HepG2 (cell line): Measurements from ENCODE around the gene COL26A1. TPM values are rescaled to one million over a fixed set of nuclear protein-coding genes. Genes with fewer than 3 reads are reported as not detected.

Source experiments
- ATAD3A ChIP-seq: sonication (generic); formaldehyde crosslinking; IDR thresholded peaks from 2 replicates; pipeline ENCODE4 v1.4.0; 2020; ENCODE audit warnings: missing genetic modification reagents
- FOXA1 ChIP-seq, 2 experiments: fragments of 450-650 bp in 1 of 2; sonication (generic) in 1 of 2; formaldehyde crosslinking in 1 of 2; IDR thresholded peaks; 2 replicates each; pipeline versions ENCODE4 v1.4.0 to v1.6.1; 2016 to 2020; ENCODE audit warnings: missing genetic modification reagents in 1 of 2
- FOXA3 ChIP-seq: IDR thresholded peaks from 2 replicates; pipeline ENCODE4 v1.6.1; 2016; ENCODE audit warnings: missing genetic modification reagents, missing compliant biosample characterization
- HDAC1 ChIP-seq: sonication (generic); formaldehyde crosslinking; IDR thresholded peaks from 2 replicates; pipeline ENCODE4 v1.5.1; 2020; ENCODE audit warnings: mild to moderate bottlenecking, missing genetic modification reagents
- IRF2 ChIP-seq: IDR thresholded peaks from 2 replicates; pipeline ENCODE4 v1.6.1; 2018; ENCODE audit warnings: missing genetic modification reagents, missing compliant biosample characterization
- NFYC ChIP-seq: IDR thresholded peaks from 2 replicates; pipeline ENCODE4 v1.6.1; 2016; ENCODE audit warnings: missing genetic modification reagents, missing compliant biosample characterization
- RFXAP ChIP-seq: sonication (generic); formaldehyde crosslinking; IDR thresholded peaks from 2 replicates; pipeline ENCODE4 v1.4.0; 2020; ENCODE audit warnings: missing genetic modification reagents, borderline replicate concordance
- SNAI1 ChIP-seq: sonication (generic); formaldehyde crosslinking; IDR thresholded peaks from 2 replicates; pipeline ENCODE4 v1.5.0; 2020; ENCODE audit warnings: mild to moderate bottlenecking, missing genetic modification reagents, borderline replicate concordance
- SP140L ChIP-seq: sonication (generic); formaldehyde crosslinking; IDR thresholded peaks from 2 replicates; pipeline ENCODE4 v1.4.0; 2020; ENCODE audit warnings: missing genetic modification reagents, borderline replicate concordance
- SSRP1 ChIP-seq: IDR thresholded peaks from 2 replicates; pipeline ENCODE4 v1.6.1; 2016; ENCODE audit warnings: control low read depth
- THAP11 ChIP-seq: IDR thresholded peaks from 2 replicates; pipeline ENCODE4 v1.6.1; 2016; ENCODE audit warnings: missing biosample characterization, missing genetic modification reagents
- ZBTB21 ChIP-seq: sonication (generic); formaldehyde crosslinking; IDR thresholded peaks from 2 replicates; pipeline ENCODE4 v1.4.0; 2020; ENCODE audit warnings: missing genetic modification reagents
- ZFYVE20 ChIP-seq: sonication (generic); formaldehyde crosslinking; IDR thresholded peaks from 2 replicates; pipeline ENCODE4 v1.8.0; 2023; ENCODE audit warnings: low read depth, mild to moderate bottlenecking, moderate library complexity, missing genetic modification reagents, borderline replicate concordance
- ZNF138 ChIP-seq: sonication (generic); formaldehyde crosslinking; IDR thresholded peaks from 2 replicates; pipeline ENCODE4 v1.5.0; 2020; ENCODE audit warnings: mild to moderate bottlenecking, low read depth, missing genetic modification reagents
- ZNF230 ChIP-seq: sonication (generic); formaldehyde crosslinking; IDR thresholded peaks from 2 replicates; pipeline ENCODE4 v1.4.0; 2020; ENCODE audit warnings: mild to moderate bottlenecking, missing genetic modification reagents
- ZNF605 ChIP-seq: sonication (generic); formaldehyde crosslinking; IDR thresholded peaks from 2 replicates; pipeline ENCODE4 v1.8.0; 2022; ENCODE audit warnings: mild to moderate bottlenecking, missing genetic modification reagents
- ZNF879 ChIP-seq: sonication (generic); formaldehyde crosslinking; IDR thresholded peaks from 2 replicates; pipeline ENCODE4 v1.8.1; 2023; ENCODE audit warnings: missing genetic modification reagents
- polyA plus RNA-seq, 8 experiments: library from polyadenylated mRNA; depleted of rRNA in 3 of 8; stranded (reverse) in 7 of 8; unstranded in 1 of 8; fragments of >200 nt; fragmentation: Illumina TruSeq in 4 of 8; extraction: Trizol in 4 of 8; gene quantifications; 2 replicates each; pipeline versions ENCODE4 v1.2.1 to v1.2.3, GENCODE V29; 2011 to 2016; ENCODE audit warnings: low read depth in 4 of 8, missing spikeins in 1 of 8, mixed read lengths in 1 of 8; ENCODE audit not compliant: insufficient read depth in 1 of 8
- total RNA-seq, 5 experiments: library from RNA; depleted of rRNA; stranded (reverse); fragments of >200 nt; fragmentation: Illumina TruSeq; extraction: Trizol; gene quantifications; 2 replicates each; pipeline ENCODE4 v1.2.3, GENCODE V29; 2016; ENCODE audit warnings: low read depth in 1 of 5
- TF ChIP-seq, protein P1 (sequence below): sonication (generic); formaldehyde crosslinking; IDR thresholded peaks from 2 replicates; pipeline ENCODE4 v1.4.0; 2020; ENCODE audit warnings: low read depth, missing genetic modification reagents
- TF ChIP-seq, protein P2 (sequence below): sonication (generic); formaldehyde crosslinking; IDR thresholded peaks from 2 replicates; pipeline ENCODE4 v1.4.0; 2020; ENCODE audit warnings: missing genetic modification reagents
- TF ChIP-seq, protein P3 (sequence below): sonication (generic); IDR thresholded peaks from 2 replicates; pipeline ENCODE4 v1.6.1; 2016; ENCODE audit warnings: low read depth, borderline replicate concordance

COL26A1 gene
- total and polyA plus RNA-seq, 2 of the 13 experiments (the other 11 are each of a cell fraction or from before 2014, with no cell fraction given): 7.8 to 9.2 TPM

DNA sequence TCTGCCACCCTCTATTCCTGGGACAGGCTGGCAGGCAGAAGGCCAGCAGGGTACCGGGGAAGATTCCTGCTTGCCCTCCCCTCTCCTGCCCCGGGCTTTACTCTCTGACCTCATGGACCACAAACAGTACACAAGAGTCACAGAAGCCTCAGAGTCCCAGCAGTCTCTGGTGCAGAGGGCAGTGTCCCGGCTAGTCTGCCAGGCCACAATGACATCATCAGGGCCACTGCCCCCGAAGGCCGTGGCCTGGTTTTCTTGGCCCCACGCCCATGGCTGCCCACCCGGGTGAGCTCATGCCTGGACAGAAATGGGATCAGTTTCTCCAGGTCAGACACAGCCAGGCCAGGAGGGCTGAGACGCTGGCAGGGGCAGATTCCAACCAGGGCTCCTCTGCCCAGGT is 174.5 kb downstream of the COL26A1 start (continued):
- TF ChIP-seq, protein P1, sequence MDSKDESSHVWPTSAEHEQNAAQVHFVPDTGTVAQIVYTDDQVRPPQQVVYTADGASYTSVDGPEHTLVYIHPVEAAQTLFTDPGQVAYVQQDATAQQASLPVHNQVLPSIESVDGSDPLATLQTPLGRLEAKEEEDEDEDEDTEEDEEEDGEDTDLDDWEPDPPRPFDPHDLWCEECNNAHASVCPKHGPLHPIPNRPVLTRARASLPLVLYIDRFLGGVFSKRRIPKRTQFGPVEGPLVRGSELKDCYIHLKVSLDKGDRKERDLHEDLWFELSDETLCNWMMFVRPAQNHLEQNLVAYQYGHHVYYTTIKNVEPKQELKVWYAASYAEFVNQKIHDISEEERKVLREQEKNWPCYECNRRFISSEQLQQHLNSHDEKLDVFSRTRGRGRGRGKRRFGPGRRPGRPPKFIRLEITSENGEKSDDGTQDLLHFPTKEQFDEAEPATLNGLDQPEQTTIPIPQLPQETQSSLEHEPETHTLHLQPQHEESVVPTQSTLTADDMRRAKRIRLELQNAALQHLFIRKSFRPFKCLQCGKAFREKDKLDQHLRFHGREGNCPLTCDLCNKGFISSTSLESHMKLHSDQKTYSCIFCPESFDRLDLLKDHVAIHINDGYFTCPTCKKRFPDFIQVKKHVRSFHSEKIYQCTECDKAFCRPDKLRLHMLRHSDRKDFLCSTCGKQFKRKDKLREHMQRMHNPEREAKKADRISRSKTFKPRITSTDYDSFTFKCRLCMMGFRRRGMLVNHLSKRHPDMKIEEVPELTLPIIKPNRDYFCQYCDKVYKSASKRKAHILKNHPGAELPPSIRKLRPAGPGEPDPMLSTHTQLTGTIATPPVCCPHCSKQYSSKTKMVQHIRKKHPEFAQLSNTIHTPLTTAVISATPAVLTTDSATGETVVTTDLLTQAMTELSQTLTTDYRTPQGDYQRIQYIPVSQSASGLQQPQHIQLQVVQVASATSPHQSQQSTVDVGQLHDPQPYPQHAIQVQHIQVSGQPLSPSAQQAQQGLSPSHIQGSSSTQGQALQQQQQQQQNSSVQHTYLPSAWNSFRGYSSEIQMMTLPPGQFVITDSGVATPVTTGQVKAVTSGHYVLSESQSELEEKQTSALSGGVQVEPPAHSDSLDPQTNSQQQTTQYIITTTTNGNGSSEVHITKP (CRISPR knock-in tag): no peak
- TF ChIP-seq RFXAP (no peak), ZNF879 (CRISPR knock-in tag) (no peak), HDAC1 (CRISPR knock-in tag) (peak; percentile 53), ZBTB21 (CRISPR knock-in tag) (peak; percentile 92), ATAD3A (CRISPR knock-in tag) (no peak), SSRP1 (CRISPR knock-in tag) (no peak), FOXA1 (IDR thresholded peaks at IDR 0.05) (no peak), FOXA1 (CRISPR knock-in tag; IDR thresholded peaks at IDR 0.05) (0 out of 2 replicates have a peak, but pooled peaks have one; percentile 46), ZNF605 (no peak), NFYC (CRISPR knock-in tag) (no peak), ZNF230 (CRISPR knock-in tag) (no peak), SP140L (CRISPR knock-in tag) (no peak), ZNF138 (no peak), SNAI1 (CRISPR knock-in tag) (no peak), FOXA3 (peak; percentile 53), THAP11 (peak; percentile 47; the same call in 1 of the 2 replicates), ZFYVE20 (CRISPR knock-in tag) (no peak), IRF2 (peak; percentile 55; the same call in 1 of the 2 replicates)
- TF ChIP-seq, protein P2, sequence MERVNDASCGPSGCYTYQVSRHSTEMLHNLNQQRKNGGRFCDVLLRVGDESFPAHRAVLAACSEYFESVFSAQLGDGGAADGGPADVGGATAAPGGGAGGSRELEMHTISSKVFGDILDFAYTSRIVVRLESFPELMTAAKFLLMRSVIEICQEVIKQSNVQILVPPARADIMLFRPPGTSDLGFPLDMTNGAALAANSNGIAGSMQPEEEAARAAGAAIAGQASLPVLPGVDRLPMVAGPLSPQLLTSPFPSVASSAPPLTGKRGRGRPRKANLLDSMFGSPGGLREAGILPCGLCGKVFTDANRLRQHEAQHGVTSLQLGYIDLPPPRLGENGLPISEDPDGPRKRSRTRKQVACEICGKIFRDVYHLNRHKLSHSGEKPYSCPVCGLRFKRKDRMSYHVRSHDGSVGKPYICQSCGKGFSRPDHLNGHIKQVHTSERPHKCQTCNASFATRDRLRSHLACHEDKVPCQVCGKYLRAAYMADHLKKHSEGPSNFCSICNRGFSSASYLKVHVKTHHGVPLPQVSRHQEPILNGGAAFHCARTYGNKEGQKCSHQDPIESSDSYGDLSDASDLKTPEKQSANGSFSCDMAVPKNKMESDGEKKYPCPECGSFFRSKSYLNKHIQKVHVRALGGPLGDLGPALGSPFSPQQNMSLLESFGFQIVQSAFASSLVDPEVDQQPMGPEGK (CRISPR knock-in tag): peak; percentile 36; the same call in 1 of the 2 replicates
- TF ChIP-seq, protein P3, sequence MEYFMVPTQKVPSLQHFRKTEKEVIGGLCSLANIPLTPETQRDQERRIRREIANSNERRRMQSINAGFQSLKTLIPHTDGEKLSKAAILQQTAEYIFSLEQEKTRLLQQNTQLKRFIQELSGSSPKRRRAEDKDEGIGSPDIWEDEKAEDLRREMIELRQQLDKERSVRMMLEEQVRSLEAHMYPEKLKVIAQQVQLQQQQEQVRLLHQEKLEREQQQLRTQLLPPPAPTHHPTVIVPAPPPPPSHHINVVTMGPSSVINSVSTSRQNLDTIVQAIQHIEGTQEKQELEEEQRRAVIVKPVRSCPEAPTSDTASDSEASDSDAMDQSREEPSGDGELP: no peak; the same call in 1 of the 2 replicates
